ENCODE data around the gene TOLLIP.
"Not testable (repeated sequence)": the region's sequence is repeated elsewhere in the genome, so short reads cannot be mapped to it uniquely, and the experiment has no call there.

Gene TOLLIP

DNA sequence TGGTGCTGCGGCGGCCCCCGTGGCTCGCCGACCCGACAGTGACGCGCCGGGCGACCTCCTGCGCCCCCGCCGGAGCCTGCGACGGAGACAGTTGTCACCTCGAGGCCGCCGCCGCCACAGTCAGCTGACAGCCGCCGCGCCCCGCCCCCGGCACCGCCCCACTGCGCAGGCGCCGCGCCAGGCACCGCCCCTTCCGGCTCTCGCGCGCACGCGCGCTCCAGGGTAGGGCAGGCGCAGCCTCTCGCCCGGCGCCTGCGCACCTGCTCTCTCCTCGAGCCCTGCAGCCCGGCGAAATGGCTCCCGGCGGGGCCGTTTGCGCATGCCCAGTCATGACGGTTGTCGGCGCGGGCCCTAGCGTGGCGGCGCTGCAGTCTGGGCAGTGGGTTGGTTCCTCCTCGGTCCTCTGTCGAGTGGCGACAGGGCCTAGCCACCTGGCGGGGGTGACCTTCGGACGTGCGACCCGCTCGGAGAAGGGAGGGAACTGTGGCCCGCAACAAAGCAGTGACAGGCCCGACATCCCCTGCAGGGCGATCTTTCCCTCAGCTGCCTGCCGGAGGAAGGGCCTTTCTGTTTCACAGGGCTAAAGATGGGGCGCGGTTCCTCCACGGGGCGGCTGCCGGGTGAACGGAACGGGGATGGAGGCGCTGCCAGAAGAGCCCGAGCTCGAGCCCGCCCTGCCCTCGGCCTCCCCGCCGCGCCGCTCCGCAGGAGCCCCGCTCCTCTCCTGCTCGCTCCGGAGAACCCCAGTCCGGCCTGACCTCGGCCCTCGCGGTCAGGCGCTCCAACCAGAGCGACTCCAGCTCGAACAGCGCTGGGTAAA is at the start of gene TOLLIP:
TOLLIP (minus strand) TSS at position 135 of the 820 bp plus-strand sequence; CDS start at position 1, 134 bp downstream.
- DNase-seq, result peak; percentile 97 to 98

DNA sequence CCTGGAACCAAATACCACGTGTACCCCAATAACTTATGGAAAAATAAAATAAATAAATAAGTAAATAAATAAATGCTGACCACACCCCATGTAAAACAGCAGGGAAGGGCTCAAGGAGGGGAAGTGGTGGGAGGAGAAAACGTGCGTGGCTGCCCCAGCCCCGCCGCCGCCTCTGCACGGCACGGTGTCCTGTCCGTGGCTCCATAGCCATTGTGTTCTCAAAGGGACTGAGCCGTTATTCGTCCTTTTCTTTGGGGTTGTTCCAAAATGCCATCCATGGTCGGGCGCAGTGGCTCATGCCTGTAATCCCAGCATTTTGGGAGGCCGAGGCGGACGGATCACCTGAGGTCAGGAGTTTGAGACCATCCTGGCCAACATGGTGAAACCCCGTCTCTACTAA is 49.5 kb upstream of the TOLLIP start:
- not testable (repeated sequence) for DNase-seq

DNA sequence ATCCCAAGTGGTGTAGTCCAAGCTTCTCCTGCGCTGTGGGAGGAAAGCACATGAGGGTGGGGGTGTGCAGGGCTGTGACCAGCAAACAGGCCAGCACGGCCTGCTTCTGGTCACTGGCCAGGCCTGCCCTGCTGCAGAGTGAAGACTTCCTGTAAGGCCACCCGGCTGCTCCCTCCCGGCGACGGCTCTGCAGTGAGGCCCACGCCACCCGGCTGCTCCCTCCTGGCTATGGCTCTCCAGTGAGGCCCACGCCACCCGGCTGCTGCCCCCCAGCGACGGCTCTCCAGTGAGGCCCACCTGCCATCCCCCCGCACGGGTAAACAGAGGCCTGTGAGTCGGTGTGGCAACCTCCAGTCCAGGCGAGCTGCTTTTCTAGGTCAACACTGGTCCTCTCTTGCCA is 48.9 kb upstream of the TOLLIP start:
- no peak for DNase-seq

DNA sequence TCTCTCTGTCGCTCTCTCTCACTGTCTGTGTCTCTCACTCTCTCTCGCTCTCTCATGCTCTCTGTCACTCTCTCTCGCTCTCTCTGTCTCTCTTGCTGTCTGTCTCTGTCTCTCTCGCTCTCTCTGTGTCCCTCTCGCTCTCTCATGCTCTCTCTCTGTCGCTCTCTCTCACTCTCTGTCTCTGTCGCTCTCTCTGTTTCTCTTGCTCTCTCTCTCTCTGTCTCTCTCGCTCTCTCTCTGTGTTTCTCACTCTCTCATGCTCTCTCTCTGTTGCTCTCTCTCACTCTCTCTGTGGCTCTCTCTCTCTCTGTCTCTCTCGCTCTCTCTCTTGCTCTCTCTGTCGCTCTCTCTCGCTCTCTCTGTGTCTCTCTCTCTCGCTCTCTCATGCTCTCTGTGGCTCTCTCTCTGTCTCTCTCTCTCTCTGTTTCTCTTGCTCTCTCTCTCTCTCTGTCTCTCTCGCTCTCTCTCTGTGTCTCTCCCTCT is 47.1 kb upstream of the TOLLIP start:
- no peak for DNase-seq

DNA sequence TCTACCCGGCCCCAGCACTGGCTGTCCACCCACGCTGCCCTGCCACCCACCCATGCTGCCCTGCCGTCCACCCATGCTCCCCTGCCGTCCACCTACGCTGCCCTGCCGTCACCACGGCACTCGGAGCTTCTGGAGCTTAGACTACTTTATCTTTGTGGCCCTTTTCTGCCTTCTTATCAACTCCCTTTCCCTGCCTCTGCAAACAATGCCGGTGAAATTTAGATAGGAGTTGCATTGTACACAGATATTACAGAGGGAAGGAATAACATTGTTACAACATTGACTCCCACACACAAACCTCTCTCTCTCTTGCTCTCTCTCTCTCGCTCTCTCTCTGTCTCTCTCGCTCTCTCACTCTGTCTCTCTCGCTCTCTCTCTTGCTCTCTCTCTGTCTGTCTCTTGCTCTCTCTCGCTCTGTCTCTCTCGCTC is 46.6 kb upstream of the TOLLIP start:
- DNase-seq, result no peak

DNA sequence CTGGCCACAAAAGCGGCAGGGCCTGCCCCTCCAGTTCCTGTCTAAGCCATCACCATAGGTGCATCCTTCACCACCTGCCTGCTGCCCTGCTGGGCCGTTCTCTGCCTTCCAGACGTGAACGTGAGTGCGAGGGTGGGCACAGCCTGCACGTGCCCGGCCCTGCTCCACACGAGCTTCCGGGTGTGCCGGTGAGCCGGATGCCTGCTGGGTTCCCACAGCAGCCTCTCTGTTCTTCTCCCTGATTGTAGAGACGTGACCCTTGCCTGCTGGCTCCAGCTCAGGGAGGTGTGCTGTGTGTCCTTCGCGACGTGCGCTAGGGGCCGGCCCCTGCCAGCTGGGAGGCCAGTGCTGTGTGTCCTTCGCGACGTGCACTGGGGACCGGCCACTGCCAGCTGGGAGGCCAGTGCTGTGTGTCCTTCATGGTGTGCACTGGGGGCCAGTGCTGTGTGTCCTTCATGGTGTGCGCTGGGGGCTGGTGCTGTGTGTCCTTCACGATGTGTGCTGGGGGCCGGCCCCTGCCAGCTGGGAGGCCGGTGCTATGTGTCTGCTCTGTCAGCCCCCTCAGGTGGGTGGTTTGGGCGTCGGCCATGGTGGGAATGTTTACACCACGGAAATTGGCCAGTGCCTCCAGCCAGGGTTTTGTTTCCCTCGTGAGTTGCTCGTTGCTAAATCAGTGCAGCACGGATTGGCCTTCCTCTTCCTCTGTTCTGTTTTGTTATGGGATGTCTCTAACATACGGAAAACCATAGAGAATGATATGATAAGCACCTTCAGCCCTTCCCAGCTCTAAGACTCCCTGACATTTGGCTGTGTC is 44.9 kb upstream of the TOLLIP start:
- DNase-seq, result no peak

DNA sequence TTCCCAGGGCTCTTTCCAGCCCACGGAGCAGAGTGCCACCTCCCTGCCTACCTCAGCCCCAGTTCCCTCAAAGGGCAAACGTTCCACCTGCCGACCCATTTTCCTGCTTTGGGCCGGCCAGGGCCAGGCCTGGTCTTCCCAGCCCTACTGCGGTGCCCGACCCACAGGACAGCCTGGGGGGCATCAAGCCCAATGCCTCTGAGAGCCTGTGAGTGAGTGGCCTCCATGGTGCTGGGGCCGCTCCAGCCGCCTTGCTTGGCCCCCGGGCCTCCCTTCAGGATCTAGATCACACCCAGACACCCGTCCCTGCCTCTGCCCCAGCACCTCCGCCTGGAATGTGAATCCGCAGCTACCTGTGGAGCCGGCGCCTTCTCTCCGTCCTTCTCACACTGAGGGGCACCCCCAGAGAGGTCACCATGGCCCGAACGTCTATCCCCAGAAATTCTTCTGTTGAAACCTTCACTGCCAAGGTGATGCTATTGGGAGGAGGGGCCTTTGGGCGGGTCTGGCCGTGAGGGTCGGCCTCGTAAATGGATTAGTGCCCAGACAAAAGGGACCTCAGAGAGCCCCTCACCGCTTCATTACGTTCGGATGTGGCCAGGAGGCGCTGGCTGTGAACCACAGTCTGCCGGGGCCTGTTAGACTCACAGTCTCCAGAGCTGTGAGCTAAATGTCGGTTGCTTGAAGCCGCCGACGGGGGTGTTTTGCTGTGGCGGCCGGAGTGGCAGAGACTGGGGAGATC is 44.1 kb upstream of the TOLLIP start:
- DNase-seq, result no peak

DNA sequence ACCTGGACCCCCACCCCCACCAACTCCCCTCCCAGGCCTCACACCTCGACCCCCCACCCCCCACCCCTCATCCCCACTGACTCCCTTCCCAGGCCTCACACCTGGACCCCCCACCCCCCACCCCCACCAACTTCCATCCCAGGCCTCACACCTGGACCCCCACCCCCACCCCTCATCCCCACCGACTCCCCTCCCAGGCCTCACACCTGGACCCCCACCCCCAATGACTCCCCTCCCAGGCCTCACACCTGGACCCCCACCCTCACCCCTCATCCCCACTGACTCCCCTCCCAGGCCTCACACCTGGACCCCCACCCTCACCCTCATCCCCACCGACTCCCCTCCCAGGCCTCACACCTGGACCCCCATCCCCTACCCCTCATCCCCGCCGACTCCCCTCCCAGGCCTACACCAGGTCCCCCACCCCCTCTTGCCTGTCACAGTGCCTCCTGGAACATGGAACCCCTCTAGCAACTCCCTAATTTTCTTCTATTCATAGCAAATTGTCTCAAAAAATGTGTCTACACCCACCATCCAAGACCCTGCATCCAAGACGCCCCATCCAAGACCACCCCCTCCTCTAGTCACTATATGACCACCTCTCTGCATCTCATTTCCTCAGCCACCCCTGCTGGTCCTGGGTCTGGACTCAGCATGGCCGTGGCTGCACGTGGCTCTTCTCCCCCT is 43.4 kb upstream of the TOLLIP start:
- DNase-seq, result no peak

DNA sequence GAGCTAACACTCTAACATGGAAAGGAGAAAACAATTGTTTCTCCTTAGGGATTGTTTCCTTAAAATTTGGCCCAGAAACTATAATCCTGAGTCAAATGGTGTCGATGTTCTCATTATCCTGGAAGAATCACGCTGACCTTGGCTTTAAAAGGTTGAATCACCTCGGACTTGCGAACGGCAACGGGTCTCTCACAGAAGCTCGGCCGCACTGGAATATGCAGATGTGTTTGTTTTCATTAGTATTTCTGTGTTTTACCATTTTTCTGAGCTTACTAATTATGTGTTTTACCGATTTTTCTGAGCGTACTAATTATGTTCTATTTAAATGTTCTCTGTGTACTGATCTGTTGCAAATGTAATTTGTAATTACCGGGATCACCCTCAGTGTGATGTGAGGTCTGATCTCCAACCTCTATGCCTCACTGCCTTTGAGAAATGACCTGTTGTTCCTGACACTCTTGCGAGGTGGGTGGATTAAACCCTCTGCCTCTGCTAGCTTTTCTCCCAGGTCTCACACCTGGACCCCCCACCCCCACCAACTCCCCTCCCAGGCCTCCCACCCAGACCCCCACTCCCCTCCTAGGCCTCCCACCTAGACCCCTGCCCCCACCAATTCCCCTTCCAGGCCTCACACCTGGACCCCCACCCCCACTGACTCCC is 42.0 kb upstream of the TOLLIP start:
- DNase-seq, result no peak

DNA sequence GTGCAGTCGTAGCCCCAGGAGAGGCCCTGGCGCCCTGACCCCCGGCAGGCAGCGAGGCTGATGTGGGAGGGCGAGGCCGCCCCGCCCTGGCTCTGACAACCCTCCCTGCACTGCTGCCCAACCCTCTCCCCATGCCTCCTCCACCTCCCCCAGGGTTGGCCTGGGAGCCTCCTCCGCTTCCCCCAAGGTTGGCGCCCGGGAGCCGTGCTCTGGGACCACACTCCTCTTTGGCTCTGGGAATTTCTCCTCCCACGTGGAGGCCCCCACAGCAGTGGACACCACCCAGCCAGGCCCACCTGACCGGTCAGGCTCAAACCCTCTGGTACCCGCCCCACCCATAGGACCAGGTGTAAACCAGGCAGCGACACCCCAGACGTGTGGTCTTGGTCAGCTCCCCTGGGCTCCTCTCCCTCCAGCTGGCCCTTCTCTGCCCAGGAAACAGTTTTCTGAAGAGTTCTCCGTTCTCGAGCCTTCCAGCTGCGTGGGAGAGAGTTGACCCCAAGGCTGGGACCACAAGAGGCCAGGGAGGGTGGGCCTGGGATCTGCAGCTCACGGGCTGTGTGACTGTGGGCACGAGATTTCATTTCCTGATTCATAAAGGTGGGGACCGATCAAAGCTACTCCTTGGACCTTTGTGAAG is 40.8 kb upstream of the TOLLIP start:
- DNase-seq, result no peak

DNA sequence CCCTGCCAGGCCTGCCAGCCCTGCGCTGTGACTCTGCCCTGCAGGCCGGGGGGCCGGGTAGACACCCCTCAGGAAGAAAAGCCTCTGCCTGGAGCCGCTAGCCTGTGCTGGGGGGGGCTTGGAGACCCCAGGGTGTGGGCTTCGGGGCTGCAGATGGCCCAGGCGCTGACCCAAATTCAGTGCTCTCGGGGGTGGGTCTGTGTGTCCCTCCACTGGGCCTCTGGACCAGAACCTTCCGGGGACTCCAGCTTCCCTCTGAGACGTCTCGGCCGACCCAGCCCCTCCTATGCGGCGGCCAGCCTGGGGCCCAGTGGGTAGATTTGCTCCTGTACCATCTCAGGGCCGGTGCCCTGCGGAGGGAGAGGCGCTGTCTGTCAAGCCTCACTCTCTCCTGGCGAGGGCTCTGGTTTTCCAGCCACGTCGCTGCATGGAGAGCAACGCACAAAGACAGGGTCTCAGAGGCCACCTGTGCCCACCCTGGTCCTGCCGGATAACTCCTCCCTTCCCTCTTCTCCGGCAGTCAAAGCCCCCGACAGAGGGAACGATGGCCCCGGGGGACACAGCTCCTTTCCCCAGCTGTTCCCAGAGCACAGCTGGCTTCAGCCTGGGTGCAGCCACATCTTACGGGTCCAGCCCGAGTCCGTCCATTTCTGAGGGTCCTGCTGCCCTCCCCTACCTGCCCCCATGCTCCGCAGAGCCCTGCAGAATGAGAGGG is 40.1 kb upstream of the TOLLIP start:
- DNase-seq, result no peak

DNA sequence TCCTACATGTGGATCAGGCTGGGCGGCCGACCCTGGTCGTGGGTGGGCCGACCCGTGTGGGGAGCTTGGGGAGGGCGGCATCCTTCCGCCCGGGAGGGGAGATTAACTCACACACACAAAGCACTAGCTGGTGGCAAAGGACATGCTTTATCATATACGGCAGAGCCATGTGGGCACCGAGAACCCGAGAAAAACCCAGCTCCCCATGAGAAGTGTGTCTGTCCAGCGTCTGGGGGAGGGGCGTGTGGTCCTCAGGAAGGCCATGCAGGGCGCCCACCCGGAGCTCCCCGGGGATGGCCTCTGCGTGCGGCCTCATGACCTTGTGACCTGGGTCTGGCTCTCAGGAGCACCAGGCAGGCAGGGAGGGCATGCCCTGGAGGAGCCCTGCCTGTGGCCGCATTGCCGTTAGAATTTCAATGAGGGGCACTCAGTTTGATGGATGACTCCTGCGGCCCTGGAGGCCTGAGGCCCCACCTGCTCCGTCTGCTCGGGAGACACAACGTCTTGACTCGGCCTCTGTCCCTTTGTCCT is 39.4 kb upstream of the TOLLIP start:
- DNase-seq, result no peak

DNA sequence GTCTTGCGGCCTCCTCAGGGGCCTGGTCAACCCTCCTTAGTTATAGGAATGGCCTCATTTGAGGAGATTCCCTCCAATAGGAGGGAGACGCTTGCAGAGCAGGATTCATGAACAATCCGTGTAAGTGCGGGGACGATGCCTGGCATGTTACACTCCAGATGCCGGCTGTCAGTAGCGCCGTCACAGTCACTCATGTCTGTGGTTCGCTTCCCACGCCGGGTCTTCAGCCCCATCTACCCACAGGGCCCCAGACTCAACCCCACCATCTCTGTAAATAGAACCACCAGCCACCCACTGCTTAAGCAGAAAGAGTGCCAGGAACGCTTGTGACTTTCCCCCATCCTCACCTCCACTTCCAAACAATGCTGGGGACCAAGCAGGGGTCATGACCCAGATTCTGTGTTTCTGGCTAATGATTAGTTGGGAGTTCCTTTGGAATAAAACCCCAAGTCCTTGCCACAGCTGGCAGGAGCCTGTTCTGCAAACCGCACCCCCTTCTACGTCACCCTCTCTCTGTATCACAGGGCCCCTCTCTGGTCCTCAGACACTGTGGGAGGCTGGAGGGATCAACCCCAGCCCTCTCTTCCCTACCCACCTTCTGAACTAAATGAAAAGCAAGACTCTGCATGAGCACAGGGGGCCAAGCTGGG is 38.8 kb upstream of the TOLLIP start:
- no peak for DNase-seq

DNA sequence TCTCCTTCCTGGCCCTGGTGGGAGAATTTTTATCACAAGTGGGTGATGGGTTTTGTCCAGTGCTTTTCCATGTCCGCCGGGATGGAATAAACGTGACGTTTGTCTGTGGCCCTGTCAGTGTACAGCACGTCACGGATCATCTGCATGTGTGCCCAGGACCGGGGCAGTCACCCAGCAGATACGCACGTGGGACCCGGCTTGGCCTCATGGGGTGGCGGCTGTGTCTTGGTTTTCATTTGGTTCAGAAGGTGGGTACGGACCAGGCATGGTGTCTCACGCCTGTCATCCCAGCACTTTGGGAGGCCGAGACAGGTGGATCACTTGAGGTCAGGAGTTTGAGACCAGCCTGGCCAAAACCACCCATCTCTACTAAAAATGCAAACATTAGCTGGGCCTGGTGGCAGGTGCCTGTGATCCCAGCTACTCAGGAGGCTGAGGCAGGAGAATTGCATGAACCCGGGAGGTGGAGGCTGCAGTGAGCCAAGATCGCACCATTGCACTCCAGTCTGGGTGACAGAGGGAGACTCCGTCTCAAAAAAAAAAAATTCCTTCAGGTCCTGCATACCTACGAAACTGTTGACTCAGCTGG is 38.1 kb upstream of the TOLLIP start:
- not testable (repeated sequence) for DNase-seq

DNA sequence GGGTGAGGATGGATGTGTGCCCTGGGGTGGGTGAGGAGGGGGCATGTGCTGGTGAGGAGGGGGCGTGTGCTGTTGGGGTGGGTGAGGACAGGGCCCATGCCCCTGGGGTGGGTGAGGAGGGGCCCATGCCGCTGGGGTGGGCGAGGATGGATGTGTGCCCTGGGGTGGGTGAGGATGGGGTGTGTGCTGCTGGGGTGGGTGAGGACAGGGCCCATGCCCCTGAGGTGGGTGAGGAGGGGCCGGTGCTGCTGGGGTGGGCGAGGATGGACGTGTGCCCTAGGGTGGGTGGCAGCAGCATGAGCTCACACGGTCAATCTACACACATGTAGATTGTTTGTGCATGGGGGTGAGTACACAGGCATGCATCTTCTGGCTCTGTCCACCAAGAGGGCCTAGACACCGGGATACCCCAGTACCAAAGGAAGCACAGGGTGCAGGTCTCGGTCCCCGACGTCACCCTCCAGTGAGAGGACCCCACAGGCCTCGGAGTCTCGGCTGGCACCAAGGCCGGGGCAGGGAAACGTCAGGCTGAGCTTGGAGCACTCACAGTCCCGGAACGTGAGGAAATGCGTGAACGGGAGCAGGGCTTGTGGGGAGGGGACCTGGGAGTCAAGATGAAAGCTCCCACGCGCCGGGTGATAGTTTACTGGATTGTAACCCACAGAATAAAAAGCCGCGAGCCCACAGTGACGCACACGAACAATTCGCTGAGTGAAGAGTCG is 37.4 kb upstream of the TOLLIP start:
- DNase-seq, result no peak

DNA sequence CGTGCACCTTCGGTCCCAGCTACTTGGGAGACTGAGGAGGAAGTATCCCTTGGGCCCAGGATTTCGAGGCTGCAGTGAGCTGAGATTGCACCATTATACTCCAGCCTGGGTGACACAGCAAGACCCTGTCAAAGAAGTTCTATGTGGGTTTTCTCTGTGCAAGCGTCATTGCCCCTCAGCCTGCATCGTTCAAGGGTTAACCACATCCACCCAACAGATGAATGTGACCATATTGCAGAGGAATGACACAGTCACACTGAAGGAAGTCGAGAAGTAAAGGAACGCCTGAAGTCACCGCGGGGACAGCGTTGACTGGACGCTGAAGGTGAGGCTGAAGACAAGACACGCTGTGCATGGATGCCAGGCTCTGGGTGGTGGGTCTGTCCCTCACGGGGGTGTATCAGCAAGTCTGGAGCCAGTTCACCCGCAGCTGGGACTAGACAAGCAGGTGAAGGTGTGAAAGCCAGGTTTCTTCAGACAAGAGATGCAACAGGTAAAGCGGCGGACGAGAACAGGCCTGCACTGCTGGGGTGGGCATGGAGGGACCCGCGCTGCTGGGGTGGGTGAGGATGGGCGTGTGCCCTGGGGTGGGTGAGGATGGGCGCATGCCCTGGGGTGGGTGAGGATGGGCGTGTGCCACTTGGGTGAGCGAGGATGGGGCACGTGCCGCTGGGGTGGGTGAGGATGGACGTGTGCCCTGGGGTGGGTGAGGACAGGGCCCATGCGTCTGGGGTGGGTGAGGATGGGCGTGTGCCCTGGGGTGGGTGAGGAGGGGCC is 36.5 kb upstream of the TOLLIP start:
- no peak for DNase-seq

DNA sequence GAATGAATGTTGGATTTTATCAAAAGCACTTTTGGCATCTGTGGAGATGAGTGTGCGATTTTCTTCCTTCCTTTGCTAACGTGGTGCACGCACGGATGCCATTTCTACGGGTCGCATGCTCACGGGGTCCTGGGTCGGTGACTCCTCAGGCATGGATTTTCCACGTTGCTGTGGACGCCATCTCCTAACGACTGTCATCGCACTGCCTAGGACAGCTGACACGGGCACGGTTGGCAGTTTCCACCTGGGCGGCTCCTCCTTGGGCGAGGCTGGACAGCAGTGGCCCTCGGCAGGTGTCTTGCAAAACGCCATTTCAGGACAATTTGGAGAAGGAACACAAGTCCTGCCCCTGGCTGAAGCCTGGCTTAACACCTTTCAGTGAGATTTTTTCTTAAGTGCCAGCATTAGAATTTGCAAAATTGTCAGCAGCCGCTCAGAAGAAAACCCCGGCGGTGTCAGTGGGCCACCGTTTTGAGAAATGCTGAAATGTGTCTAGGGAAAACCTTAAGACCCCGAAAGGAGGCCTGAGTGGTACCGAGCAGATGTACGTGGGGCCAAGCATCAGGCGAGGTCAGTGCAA is 34.7 kb upstream of the TOLLIP start:
- no peak for DNase-seq

Measured in stimulated activated CD4-positive, alpha-beta T cell treated with anti-CD3 and anti-CD28 coated beads, Interleukin-2, amount 100 ng/mL, for 48 hours (primary cell).